Upper lobe of right lung (tissue), 1 donor: Measurements from ENCODE around the gene NUDT6. TPM values are rescaled to one million over a fixed set of nuclear protein-coding genes. Genes with fewer than 3 reads are reported as not detected.
"Not testable (repeated sequence)": the region's sequence is repeated elsewhere in the genome, so short reads cannot be mapped to it uniquely, and the experiment has no call there.

ENCODE experiments used
- ATAC-seq: fragments of 200-7000 bp; cut with Tn5 transposase; one replicate; pipeline ENCODE4 v1.9.1; 2020; ENCODE audit warnings: mild to moderate bottlenecking, moderate library complexity
- DNase-seq: peaks from one replicate; pipeline ENCODE4 v3.0.0-alpha.2; 2020
- H3K27ac ChIP-seq: fragments of 200-600 bp; one replicate; pipeline ENCODE4 v1.8.0; 2022
- H3K27me3 ChIP-seq: fragments of 200-600 bp; one replicate; pipeline ENCODE4 v1.8.0; 2022; ENCODE audit warnings: mild to moderate bottlenecking
- H3K36me3 ChIP-seq: fragments of 200-600 bp; one replicate; pipeline ENCODE4 v1.8.0; 2022
- H3K4me1 ChIP-seq: fragments of 200-600 bp; one replicate; pipeline ENCODE4 v1.8.0; 2022
- H3K4me3 ChIP-seq: fragments of 200-600 bp; one replicate; pipeline ENCODE4 v1.8.0; 2022; ENCODE audit warnings: mild to moderate bottlenecking
- H3K9me3 ChIP-seq: fragments of 200-600 bp; one replicate; pipeline ENCODE4 v1.8.0; 2022
- CTCF ChIP-seq: fragments of 200-600 bp; IDR thresholded peaks from one replicate; pipeline ENCODE4 v1.8.0; 2022; ENCODE audit warnings: antibody characterized with exemption
- intact Hi-C: fragments of 100-400 bp; cut with DNase I; formaldehyde crosslinking; loops from one replicate; pipeline ENCODE4 v1.11.0; 2022
- total RNA-seq: library from RNA; stranded (reverse); fragmentation: NEBNext Ultra II Directional; extraction: Animal tissue kit (Norgen Biotek cat#: 25700); gene quantifications from one replicate; pipeline ENCODE4 v1.2.1, GENCODE V29; 2021
- donor health status: DM: no; HTN: yes; CAD: no; lungs with severe emphysema.

The NUDT6 gene
- total RNA-seq, 1 donor from 2014 or later, result 3.8 TPM

- intact Hi-C loops, result no loop called here
- TF ChIP-seq CTCF, result no peak
- Histone ChIP-seq H3K27ac (peak overlapping the region; percentile 40), H3K4me1 (peaks cover 6% of the 10 kb centered on the region), H3K4me3 (peak overlapping the region; percentile 4), H3K36me3 (no peaks in the 10 kb centered on the region), H3K27me3 (no peaks in the 10 kb centered on the region), H3K9me3 (no peaks in the 10 kb centered on the region)
- peak; percentile 62 for ATAC-seq
- DNase-seq, result no peak
Measured at GRCh38 chr4:122854447-122855352, 67.7 kb downstream of the NUDT6 start.

- DNase-seq (no peak), ATAC-seq (no peak)
- intact Hi-C loops, result no loop called here
- Histone ChIP-seq H3K4me3 (no peak overlapping the region), H3K9me3 (no peaks in the 10 kb centered on the region), H3K4me1 (peaks cover 6% of the 10 kb centered on the region), H3K36me3 (no peaks in the 10 kb centered on the region), H3K27ac (no peak overlapping the region), H3K27me3 (no peaks in the 10 kb centered on the region)
- TF ChIP-seq CTCF, result no peak
Measured at GRCh38 chr4:122851568-122851967, 70.8 kb downstream of the NUDT6 start.

- H3K4me3 ChIP-seq, intact Hi-C loops, H3K36me3 ChIP-seq, ATAC-seq, H3K4me1 ChIP-seq, DNase-seq, H3K9me3 ChIP-seq, H3K27ac ChIP-seq, H3K27me3 ChIP-seq: not testable (repeated sequence)
Measured at GRCh38 chr4:122849789-122850188, 72.6 kb downstream of the NUDT6 start.

GRCh38 chr4:122847931-122848330 is 74.5 kb downstream of the NUDT6 start:
- no peaks in the 10 kb centered on the region for H3K4me1 ChIP-seq
- no peak overlapping the region for H3K27ac ChIP-seq
- no peak for TF ChIP-seq CTCF

GRCh38 chr4:122845760-122846159 is 76.6 kb downstream of the NUDT6 start:
- TF ChIP-seq CTCF, result no peak
- intact Hi-C loops, result no loop called here
- ATAC-seq (no peak), DNase-seq (no peak)
- H3K9me3 ChIP-seq, result no peaks in the 10 kb centered on the region
- H3K27me3 ChIP-seq, result no peaks in the 10 kb centered on the region
- H3K4me3 ChIP-seq, result no peak overlapping the region
- no peak overlapping the region for H3K27ac ChIP-seq
- no peaks in the 10 kb centered on the region for H3K4me1 ChIP-seq
- no peaks in the 10 kb centered on the region for H3K36me3 ChIP-seq

More at GRCh38 chr4:122847931-122848330, 74.5 kb downstream of the NUDT6 start:
- ATAC-seq, result no peak
- intact Hi-C loops, result no loop called here
- Histone ChIP-seq H3K36me3 (no peaks in the 10 kb centered on the region), H3K4me3 (no peak overlapping the region), H3K27me3 (no peaks in the 10 kb centered on the region), H3K9me3 (no peaks in the 10 kb centered on the region)
- no peak for DNase-seq

GRCh38 chr4:122845066-122845465 is 77.3 kb downstream of the NUDT6 start:
- Histone ChIP-seq H3K4me3 (no peak overlapping the region), H3K4me1 (no peaks in the 10 kb centered on the region), H3K27me3 (no peaks in the 10 kb centered on the region), H3K9me3 (no peaks in the 10 kb centered on the region), H3K36me3 (no peaks in the 10 kb centered on the region), H3K27ac (no peak overlapping the region)
- intact Hi-C loops, result no loop called here
- ATAC-seq (no peak), DNase-seq (no peak)
- no peak for TF ChIP-seq CTCF

- H3K36me3 ChIP-seq, intact Hi-C loops, DNase-seq, H3K4me3 ChIP-seq, H3K9me3 ChIP-seq, H3K27ac ChIP-seq, H3K27me3 ChIP-seq, ATAC-seq, H3K4me1 ChIP-seq: not testable (repeated sequence)
Measured at GRCh38 chr4:122844391-122844790, 78.0 kb downstream of the NUDT6 start.
